Left kidney (tissue), 2 donors: Measurements from ENCODE around the gene LSM3. TPM values are rescaled to one million over a fixed set of nuclear protein-coding genes. Genes with fewer than 3 reads are reported as not detected.

Experiments used
- DNase-seq: peaks from one replicate; pipeline ENCODE4 v3.0.0-alpha.2; 2013
- polyA plus RNA-seq: library from polyadenylated mRNA; unstranded; fragments of 120-200 nt; gene quantifications from one replicate; pipeline ENCODE4 v1.2.1, GENCODE V29; 2013; ENCODE audit not compliant: insufficient read length

LSM3 gene
- polyA plus RNA-seq, 1 donor = 16.4 TPM

GRCh38 chr3:14240366-14240765 is 61.7 kb downstream of the LSM3 start:
- DNase-seq = no peak

- DNase-seq = no peak
Measured at GRCh38 chr3:14241716-14242115, 63.1 kb downstream of the LSM3 start.

- no peak for DNase-seq
Measured at GRCh38 chr3:14242490-14243311, 64.1 kb downstream of the LSM3 start.

DNA sequence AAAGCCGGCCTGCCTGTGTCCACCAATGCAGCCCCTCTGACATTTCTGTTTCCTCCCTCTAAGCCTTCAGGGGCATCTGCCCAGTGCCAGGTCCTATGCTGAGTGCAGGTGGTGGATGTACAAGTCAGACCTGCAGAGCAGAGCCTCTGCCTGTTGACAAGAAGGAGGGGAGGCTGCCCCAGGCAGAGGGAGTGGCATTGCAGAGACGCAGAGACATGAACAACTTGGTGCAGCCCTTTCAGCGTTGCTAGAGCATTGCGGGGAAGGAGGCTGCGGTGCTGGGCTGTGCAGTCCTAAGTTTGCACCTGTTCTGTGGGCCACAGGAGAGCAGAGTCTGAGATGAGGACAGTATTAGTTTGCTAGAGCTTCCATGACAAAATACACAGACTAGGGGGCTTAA is 65.2 kb downstream of the LSM3 start:
- DNase-seq = no peak

DNA sequence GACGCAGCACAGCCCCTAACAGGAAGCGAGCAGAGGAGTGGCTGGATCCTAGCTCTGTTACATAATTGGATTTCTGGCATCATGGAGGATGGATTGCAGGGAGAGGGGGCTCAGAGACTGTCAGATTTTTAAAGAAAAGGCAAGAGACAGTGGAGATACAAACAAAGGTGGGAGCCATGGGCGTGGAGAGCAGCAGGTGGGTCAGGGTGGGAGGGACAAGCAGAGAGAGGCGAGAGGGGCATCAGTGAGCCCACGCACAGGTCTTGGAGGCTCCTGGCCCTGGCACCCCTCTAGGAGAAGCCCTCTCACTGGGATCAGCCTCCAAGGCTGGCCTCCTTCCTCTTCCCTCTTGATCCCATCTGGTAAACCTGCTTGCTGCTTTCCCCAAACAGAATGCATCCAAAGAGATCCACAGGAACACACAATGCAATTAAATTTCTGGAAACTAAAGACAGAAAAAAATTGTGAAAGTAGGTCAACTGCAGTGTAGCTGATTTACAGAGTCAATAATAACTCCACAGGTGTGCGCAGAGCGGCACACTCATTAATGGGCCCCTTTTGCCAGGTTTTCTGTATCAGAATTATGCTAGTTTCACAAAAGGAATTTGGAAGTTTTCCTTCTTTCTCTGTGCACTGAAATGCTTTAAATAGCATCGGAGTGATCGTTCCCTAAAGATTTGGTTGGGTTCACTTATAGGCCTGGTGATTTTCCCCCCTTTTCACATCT is 66.1 kb downstream of the LSM3 start:
- no peak for DNase-seq

GRCh38 chr3:14245248-14245639 is 66.6 kb downstream of the LSM3 start:
- DNase-seq = no peak

DNA sequence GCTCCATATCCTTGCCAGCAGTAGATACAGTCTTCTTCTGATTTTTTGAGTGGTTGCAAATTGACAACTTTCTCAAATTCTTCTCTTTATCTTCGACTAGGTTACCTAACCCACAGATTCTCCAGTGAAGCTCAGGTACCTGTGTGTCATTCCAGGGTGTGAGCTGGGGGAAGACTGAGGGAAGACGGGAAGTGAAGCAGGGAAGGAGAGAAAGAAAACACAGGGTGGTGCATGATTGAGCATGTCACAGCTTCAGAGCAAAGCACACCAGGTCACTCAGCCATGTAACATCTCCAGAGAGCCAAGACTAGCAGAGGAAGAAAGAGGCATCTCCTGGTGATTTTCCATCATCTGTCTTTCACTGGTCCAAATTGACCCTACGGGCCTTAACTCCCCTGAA is 67.2 kb downstream of the LSM3 start:
- no peak for DNase-seq

- DNase-seq = no peak
Measured at GRCh38 chr3:14246414-14246813, 67.8 kb downstream of the LSM3 start.

GRCh38 chr3:14248477-14248848 is 69.8 kb downstream of the LSM3 start:
- no peak for DNase-seq

DNA sequence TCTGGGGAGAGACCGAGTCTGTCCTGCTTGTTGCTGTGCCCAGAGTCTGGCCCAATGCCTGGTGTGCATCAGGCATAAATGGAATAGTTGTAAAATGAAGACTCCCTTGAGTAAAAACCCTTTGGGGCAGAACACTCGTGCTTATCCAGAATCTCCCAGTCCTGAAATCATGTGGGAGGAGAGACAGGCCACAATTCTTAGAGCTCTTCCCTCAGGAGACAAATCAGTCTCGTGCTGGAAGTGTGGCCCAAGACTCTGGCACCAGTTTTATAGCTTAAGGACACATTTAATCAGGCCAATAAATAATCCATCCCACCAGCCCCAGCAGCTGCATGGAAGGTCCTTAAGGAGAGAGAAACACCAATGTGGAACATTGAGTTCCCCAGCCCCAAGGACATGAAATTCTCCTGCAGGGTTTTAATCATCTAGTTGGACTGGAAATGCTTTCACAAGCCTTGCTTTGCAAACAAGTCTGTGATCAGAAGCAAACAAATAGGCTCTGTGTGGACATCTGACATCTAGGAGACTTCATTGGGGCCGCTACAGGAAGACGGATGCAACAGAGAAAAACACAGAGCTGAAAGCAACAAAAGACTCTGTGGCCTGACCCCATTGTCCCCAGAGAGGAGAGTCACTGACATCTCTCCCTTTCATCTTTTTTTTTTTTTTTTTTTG is 70.4 kb downstream of the LSM3 start:
- DNase-seq = peak; percentile 30

Other genes with a start within 250 kb of the LSM3 start
- gene CHCHD4, start 53.9 kb upstream of the LSM3 start, polyA plus RNA-seq = 16.7 TPM
- gene TMEM43, start 53.8 kb upstream of the LSM3 start, polyA plus RNA-seq = 53.5 TPM
- 57.9 TPM for gene XPC, start 216 bp upstream of the LSM3 start, polyA plus RNA-seq
- 24.6 TPM for gene SLC6A6, start 223.8 kb downstream of the LSM3 start, polyA plus RNA-seq